Kidney tubule cell (primary cell): ENCODE measurements around the gene DLGAP4.

Source experiments
- DNase-seq: peaks from one replicate; pipeline ENCODE4 v3.0.0-alpha.2; 2018; ENCODE audit warnings: low spot score

Gene DLGAP4

GRCh38 chr20:36275011-36275410 lies 31.1 kb upstream of the DLGAP4 start:
- DNase-seq = no peak

GRCh38 chr20:36275441-36276189 lies 30.5 kb upstream of the DLGAP4 start:
- DNase-seq = no peak

- no peak for DNase-seq
Measured at GRCh38 chr20:36277546-36277945, 28.6 kb upstream of the DLGAP4 start.

- no peak for DNase-seq
Measured at GRCh38 chr20:36279362-36279761, 26.8 kb upstream of the DLGAP4 start.

- no peak for DNase-seq
Measured at GRCh38 chr20:36279776-36280175, 26.4 kb upstream of the DLGAP4 start.

- no peak for DNase-seq
Measured at GRCh38 chr20:36281785-36282380, 24.3 kb upstream of the DLGAP4 start.

GRCh38 chr20:36284751-36285150 lies 21.4 kb upstream of the DLGAP4 start:
- no peak for DNase-seq

GRCh38 chr20:36285746-36286447 lies 20.2 kb upstream of the DLGAP4 start:
- DNase-seq = no peak

- DNase-seq = no peak
Measured at GRCh38 chr20:36297656-36298055, 8.5 kb upstream of the DLGAP4 start.

GRCh38 chr20:36298061-36298460 lies 8.1 kb upstream of the DLGAP4 start:
- no peak for DNase-seq

- DNase-seq = no peak
Measured at GRCh38 chr20:36298795-36299339, 7.3 kb upstream of the DLGAP4 start.

GRCh38 chr20:36299459-36299858 lies 6.7 kb upstream of the DLGAP4 start:
- DNase-seq = no peak

- no peak for DNase-seq
Measured at GRCh38 chr20:36301359-36302119, 4.6 kb upstream of the DLGAP4 start.

GRCh38 chr20:36303020-36303595 lies 3.0 kb upstream of the DLGAP4 start:
- DNase-seq = no peak

GRCh38 chr20:36303831-36304230 lies 2.3 kb upstream of the DLGAP4 start:
- DNase-seq = no peak

- no peak for DNase-seq
Measured at GRCh38 chr20:36304786-36305495, 1.2 kb upstream of the DLGAP4 start.

- no peak for DNase-seq
Measured at GRCh38 chr20:36306553-36307411, 643 bp downstream of the DLGAP4 start.

- no peak for DNase-seq
Measured at GRCh38 chr20:36307412-36308325, 1.5 kb downstream of the DLGAP4 start.

- no peak for DNase-seq
Measured at GRCh38 chr20:36308353-36308752, 2.2 kb downstream of the DLGAP4 start.
